Left cardiac atrium (tissue), 4 donors: ENCODE measurements around the gene HCRTR1. TPM values are rescaled to one million over a fixed set of nuclear protein-coding genes. Genes with fewer than 3 reads are reported as not detected.
A peak's percentile ranks its signal among the peaks of the same experiment; 100 is the strongest.

Experiments
- ATAC-seq, 2 donors: fragments of 200-7000 bp; cut with Tn5 transposase; one replicate each; pipeline ENCODE4 v1.9.1; 2020; ENCODE audit warnings: mild to moderate bottlenecking in 2 of 2, moderate library complexity in 2 of 2
- DNase-seq: peaks from one replicate; pipeline ENCODE4 v3.0.0-alpha.2; 2020
- intact Hi-C, 2 donors: fragments of 100-400 bp; cut with DNase I; formaldehyde crosslinking; loops; one replicate each; pipeline versions ENCODE4 v1.14.1 to v1.15.1; 2022 to 2023
- total RNA-seq, 2 donors: library from RNA; stranded (reverse); fragmentation: NEBNext Ultra II Directional; extraction: Animal tissue kit (Norgen Biotek cat#: 25700); gene quantifications; one replicate each; pipeline ENCODE4 v1.2.1, GENCODE V29; 2021
- donor health status: DM: no; HTN: yes; CAD: no.
- donor health status: DM: no; HTN: yes; CAD: no; lungs with severe emphysema.
- donor health status: DM: yes; HTN: yes; CAD: no.
- donor health status: Dilated cardiomyopathy.

Gene HCRTR1
- total RNA-seq, 2 donors from 2014 or later: 0.42 to 0.44 TPM

DNA sequence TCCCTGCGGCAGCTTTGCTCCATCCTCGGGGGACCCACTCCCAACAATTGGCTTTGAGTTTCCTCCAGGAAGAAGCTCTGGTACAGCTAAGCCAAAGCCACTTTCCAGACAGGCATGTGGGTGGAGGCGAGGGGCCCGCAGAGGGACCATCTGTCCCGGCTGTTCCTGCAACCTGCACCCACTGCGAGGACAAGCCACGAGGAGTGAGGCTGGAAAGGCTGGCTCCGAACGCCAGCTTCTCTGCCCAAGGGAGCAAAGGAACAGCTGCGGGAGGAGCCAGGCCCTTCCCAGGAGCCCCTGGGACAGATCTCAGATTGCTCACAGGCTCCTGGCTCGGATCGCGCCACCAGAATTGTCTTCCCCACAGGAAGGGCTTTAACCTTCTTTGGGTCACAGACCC, 55.5 kb downstream of the HCRTR1 start:
- intact Hi-C loops: no loop called here
- DNase-seq: peak; percentile 53
- ATAC-seq: peak; percentile 14 to 27

DNA sequence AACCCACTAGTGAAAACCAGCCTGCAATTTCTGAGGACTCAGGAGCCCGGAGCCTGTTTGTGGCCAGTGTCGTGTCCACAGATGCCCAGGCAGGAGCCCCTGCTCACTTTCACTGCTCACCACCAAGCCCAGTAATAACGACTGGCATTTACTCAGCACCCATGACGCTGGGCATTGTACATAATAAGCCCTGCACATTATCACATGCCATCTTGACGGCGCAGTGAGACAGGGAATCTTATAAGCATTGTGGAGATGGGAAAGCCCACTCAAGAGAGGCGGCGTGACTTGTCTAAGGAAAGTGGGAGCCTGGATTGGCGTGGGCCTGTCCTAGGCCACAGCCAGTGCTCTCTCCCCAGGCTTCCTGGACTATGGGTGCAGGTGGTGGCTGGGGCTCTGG, 55.9 kb downstream of the HCRTR1 start:
- intact Hi-C loops: no loop called here
- DNase-seq: no peak
- ATAC-seq: no peak

DNA sequence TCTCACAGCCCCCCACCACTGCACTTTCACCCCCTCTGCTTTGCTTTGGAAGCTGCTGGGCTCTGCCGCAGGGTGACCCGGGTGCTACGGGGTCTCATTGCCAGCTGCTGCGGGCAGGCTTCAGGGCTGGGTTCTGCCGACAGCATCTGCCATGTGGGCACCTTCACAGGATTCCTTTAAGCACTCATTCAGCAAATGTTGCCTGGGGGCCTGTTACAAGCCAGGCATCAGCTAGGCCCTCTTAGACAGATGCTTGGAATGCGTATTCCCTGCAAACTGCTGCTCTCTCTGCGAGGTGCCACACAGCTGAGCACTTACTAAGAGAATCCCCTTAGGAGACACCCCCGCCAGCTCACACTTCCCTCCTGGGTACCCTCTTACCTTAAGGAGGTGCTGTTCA, 57.1 kb downstream of the HCRTR1 start:
- DNase-seq (no peak), ATAC-seq (no peak)
- intact Hi-C loops: no loop called here

DNA sequence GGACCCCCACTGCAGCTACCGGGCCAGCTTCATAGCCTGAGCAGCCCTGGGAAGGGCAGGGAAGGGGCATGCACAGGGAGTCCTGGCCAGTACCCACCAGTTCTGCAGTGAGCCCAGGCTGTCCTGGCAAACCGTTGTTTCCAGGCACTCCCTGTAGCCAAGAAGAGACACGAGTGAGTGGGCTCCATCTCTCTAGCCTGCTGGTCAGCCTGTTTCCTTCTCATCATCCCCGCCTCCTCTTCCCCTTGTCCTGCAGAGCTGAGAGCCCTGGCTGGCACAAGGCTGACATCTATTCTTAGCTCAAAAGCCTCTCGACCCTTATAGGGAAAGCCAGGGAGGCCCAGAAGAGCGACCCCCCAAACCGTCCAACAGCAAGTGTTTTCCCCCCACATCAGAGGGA, 57.7 kb downstream of the HCRTR1 start:
- ATAC-seq (peak; percentile 46 to 78), DNase-seq (no peak)
- intact Hi-C loops: no loop called here

DNA sequence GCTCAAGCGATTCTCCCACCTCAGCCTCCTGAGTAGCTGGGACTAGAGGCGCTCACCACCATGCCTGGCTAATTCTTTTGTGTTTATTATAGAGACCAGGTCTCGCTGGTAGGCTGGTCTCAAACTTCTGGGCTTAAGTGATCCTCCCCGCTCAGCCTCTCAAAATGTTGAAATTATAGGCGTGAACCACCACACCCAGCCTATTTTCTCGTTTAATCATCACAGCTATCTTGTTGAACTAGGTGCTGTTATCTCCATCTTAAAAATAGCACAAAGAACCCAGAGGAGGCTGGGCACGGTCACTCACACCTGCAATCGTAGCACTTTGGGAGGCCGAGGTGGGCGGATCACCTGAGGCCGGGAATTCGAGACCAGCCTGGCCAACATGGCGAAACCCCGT, 58.3 kb downstream of the HCRTR1 start:
- intact Hi-C loops: no loop called here
- DNase-seq: no peak

More for the DNA sequence above, 58.3 kb downstream of the HCRTR1 start:
- no peak for ATAC-seq

Other genes with a start within 250 kb of the HCRTR1 start
- gene FABP3, start 244.6 kb upstream of the HCRTR1 start, total RNA-seq: 1,000 to 10,000 TPM; 2,432 to 3,075 TPM
- 1 to 10 TPM; 2.4 to 2.9 TPM for gene SERINC2, start 204.5 kb upstream of the HCRTR1 start, total RNA-seq
- gene TINAGL1, start 41.2 kb upstream of the HCRTR1 start, total RNA-seq: 100 to 1,000 TPM; 128 to 175 TPM
- 10 to 100 TPM; 32.3 to 44.7 TPM for gene PEF1, start 27.2 kb downstream of the HCRTR1 start, total RNA-seq
- 10 to 100 TPM; 19.8 to 27.5 TPM for gene COL16A1, start 86.3 kb downstream of the HCRTR1 start, total RNA-seq
- 10 to 100 TPM; 14.0 to 18.7 TPM for gene ADGRB2, start 146.7 kb downstream of the HCRTR1 start, total RNA-seq
- gene SPOCD1, start 198.3 kb downstream of the HCRTR1 start, total RNA-seq: 1 to 10 TPM in 1 of 2 donors, under 1 TPM in 1; 0.18 to 1.2 TPM